GM12878 (cell line): ENCODE results near the gene TIFAB. TPM values are rescaled to one million over a fixed set of nuclear protein-coding genes. Genes with fewer than 3 reads are reported as not detected.

Experiments
- ATAC-seq: fragments of 200-7000 bp; cut with Tn5 transposase; 3 replicates; pipeline ENCODE4 v1.9.1; 2020; ENCODE audit warnings: mild to moderate bottlenecking, moderate library complexity
- BruUV-seq: library from RNA; stranded (reverse); fragments of 400-500 nt; replicated peaks from 2 replicates; lab custom pipeline; 2021; lab: Mats Ljungman, UMichigan
- CTCF ChIA-PET: fragments of 300-600 bp; sonication (Branson Sonifier 250); formaldehyde crosslinking; extraction: SDS; loops from one replicate; lab custom pipeline; 2021; ENCODE audit warnings: inconsistent platforms; lab: Yijun Ruan, JAX
- POLR2A ChIA-PET: fragments of 350-600 bp; formaldehyde crosslinking; extraction: SDS; loops from one replicate; lab custom pipeline; 2021; ENCODE audit warnings: inconsistent platforms; lab: Charles Lee
- RAD21 ChIA-PET: fragments of 300-600 bp; sonication (Branson Sonifier 250); formaldehyde crosslinking; loops from one replicate; lab custom pipeline; 2023; ENCODE audit warnings: antibody characterized with exemption; ENCODE audit not compliant: unreplicated experiment; lab: Charles Lee
- SMC1A ChIA-PET: fragments of 300-600 bp; sonication (Branson Sonifier 250); formaldehyde crosslinking; loops from one replicate; lab custom pipeline; 2023; ENCODE audit not compliant: unreplicated experiment, uncharacterized antibody; lab: Charles Lee
- DNase-seq: peaks from one replicate; pipeline ENCODE4 v3.0.0-alpha.2; 2011; ENCODE audit warnings: low read depth, low spot score
- FAIRE-seq: peaks from 3 replicates; lab custom pipeline; 2011; peaks lifted over from hg19 to GRCh38; lab: Jason Lieb, UNC
- H2AFZ ChIP-seq: 2 replicates; pipeline ENCODE4 v1.6.0; 2011; ENCODE audit warnings: low read depth, low read length, control low read depth; ENCODE audit not compliant: control insufficient read depth
- H3K27ac ChIP-seq: 2 replicates; pipeline ENCODE4 v1.5.1; 2011; ENCODE audit warnings: control low read depth; ENCODE audit not compliant: control insufficient read depth, insufficient read depth
- H3K27me3 ChIP-seq, 2 experiments: replicated peaks in 1 of 2; 2 replicates each; pipeline versions ENCODE4 v1.6.0 to v1.6.1; 2011; ENCODE audit warnings: low read length in 1 of 2; ENCODE audit not compliant: control insufficient read depth in 2 of 2, insufficient read depth in 2 of 2
- H3K36me3 ChIP-seq, 2 experiments: 2 replicates each; pipeline ENCODE4 v1.5.1; 2011; ENCODE audit warnings: low read length in 1 of 2; ENCODE audit not compliant: control insufficient read depth in 2 of 2, insufficient read depth in 2 of 2
- H3K4me1 ChIP-seq: 2 replicates; pipeline ENCODE4 v1.6.1; 2011; ENCODE audit warnings: mild to moderate bottlenecking, low read length, moderate library complexity, mixed read lengths; ENCODE audit not compliant: control insufficient read depth, insufficient read depth
- H3K4me2 ChIP-seq: 2 replicates; pipeline ENCODE4 v1.6.0; 2011; ENCODE audit warnings: control low read depth; ENCODE audit not compliant: control insufficient read depth, insufficient read depth
- H3K4me3 ChIP-seq: fragments of 200-600 bp; sonication (generic); 2 replicates; pipeline ENCODE4 v1.5.1; 2016
- H3K79me2 ChIP-seq: 2 replicates; pipeline ENCODE4 v1.6.0; 2011; ENCODE audit warnings: low read length; ENCODE audit not compliant: control insufficient read depth, insufficient read depth
- H3K9ac ChIP-seq: 2 replicates; pipeline ENCODE4 v1.8.0; 2011; ENCODE audit warnings: low read length, control low read depth, mixed read lengths; ENCODE audit not compliant: control insufficient read depth, insufficient read depth
- H3K9me3 ChIP-seq: replicated peaks from 3 replicates; pipeline ENCODE4 v1.5.1; 2011; ENCODE audit warnings: mild to moderate bottlenecking, low read length; ENCODE audit not compliant: control insufficient read depth, insufficient read depth
- H4K20me1 ChIP-seq: 2 replicates; pipeline ENCODE4 v1.6.0; 2011; ENCODE audit not compliant: control insufficient read depth, insufficient read depth
- CREB1 ChIP-seq: IDR thresholded peaks from 2 replicates; pipeline ENCODE4 v1.6.1; 2012; ENCODE audit warnings: low read depth, mild to moderate bottlenecking, inconsistent platforms
- GATAD2B ChIP-seq: fragments of 450-650 bp; conservative IDR thresholded peaks from 2 replicates; pipeline ENCODE4 v1.6.1; 2017; ENCODE audit warnings: low read depth, mild to moderate bottlenecking, moderate library complexity
- MEF2B ChIP-seq: fragments of 450-650 bp; IDR thresholded peaks from 2 replicates; pipeline ENCODE4 v1.6.1; 2018; ENCODE audit warnings: mild to moderate bottlenecking, moderate library complexity; ENCODE audit not compliant: partially characterized antibody, poor library complexity, severe bottlenecking
- PAX8 ChIP-seq: fragments of 450-650 bp; IDR thresholded peaks from 2 replicates; pipeline ENCODE4 v1.6.1; 2017; ENCODE audit warnings: mild to moderate bottlenecking, moderate library complexity
- WGBS: methylation state at CpG from one replicate; pipeline ENCODE4 v1.1.6; 2016; ENCODE audit warnings: low lambda C conversion rate; ENCODE audit not compliant: insufficient replicate concordance, insufficient coverage; ENCODE audit errors: missing lambda C conversion rate; 5-methylcytosine and 5-hydroxymethylcytosine counted together
- in situ Hi-C: fragments of 300-500 bp; cut with MboI; formaldehyde crosslinking; loops from 9 replicates; pipeline ENCODE4 v1.14.3; 2018; ENCODE audit warnings: mixed read lengths
- intact Hi-C: fragments of 100-400 bp; cut with micrococcal nuclease; formaldehyde crosslinking; loops from one replicate; pipeline ENCODE4 v1.14.2; 2022; ENCODE audit not compliant: unreplicated experiment
- polyA plus RNA-seq, 11 experiments: library from polyadenylated mRNA; depleted of rRNA in 4 of 11; unstranded in 6 of 11; stranded (reverse) in 5 of 11; fragments of >200 nt; fragmentation: Nextera tagmentation in 4 of 11; fragmentation: Illumina TruSeq in 1 of 11; extraction: Ambion mirVana in 4 of 11; extraction: Trizol in 1 of 11; gene quantifications; 1 replicate in 1 of 11; 2 replicates in 10 of 11; pipeline versions ENCODE4 v1.2.1 to v1.2.3, GENCODE V29; 2011 to 2016; ENCODE audit warnings: inconsistent platforms in 2 of 11, missing spikeins in 2 of 11, low read depth in 1 of 11
- total RNA-seq, 4 experiments: library from RNA; depleted of rRNA in 3 of 4; stranded (reverse); fragments of >200 nt in 3 of 4; fragmentation: Illumina TruSeq in 1 of 4; extraction: Trizol in 1 of 4; gene quantifications; 2 replicates each; pipeline versions ENCODE4 v1.2.1 to v1.2.3, GENCODE V29; 2013 to 2021
- TF ChIP-seq, protein P1 (sequence below): fragments of 450-650 bp; IDR thresholded peaks from 2 replicates; pipeline ENCODE4 v1.6.1; 2017; ENCODE audit warnings: antibody characterized with exemption, mild to moderate bottlenecking, moderate library complexity
- TF ChIP-seq, protein P2 (sequence below): fragments of 450-650 bp; formaldehyde crosslinking; IDR thresholded peaks from 2 replicates; pipeline ENCODE4 v1.5.0; 2022; ENCODE audit warnings: mild to moderate bottlenecking, missing genetic modification characterization

The TIFAB gene
- total and polyA plus RNA-seq, 10 of the 15 experiments (the other 5 are each of a cell fraction or from before 2014, with no cell fraction given) = not detected

GRCh38 chr5:135458356-135458755, 6.2 kb upstream of the TIFAB start:
- ChIA-PET CTCF (interaction anchor here (0.9 to 16.3 kb wide), 19 partner anchors 8 to 478 kb away, joined by 3 to 363 read pairs (median 6); partner anchors contain the start of gene DCANP1), RAD21 (interaction anchor here (1.5 to 5.0 kb wide), 2 partner anchors 93 to 95 kb away, joined by 4 to 33 read pairs; no protein-coding TSS in a partner anchor), POLR2A (no interaction called here), SMC1A (interaction anchor here (2.4 to 2.8 kb wide), 2 partner anchors 91 to 94 kb away, joined by 8 to 28 read pairs; no protein-coding TSS in a partner anchor)
- H3K36me3 ChIP-seq = no peaks in the 10 kb centered on the region
- H3K9me3 ChIP-seq = no peaks in the 10 kb centered on the region
- H3K27ac ChIP-seq = no peak overlapping the region
- no peak overlapping the region for H3K9ac ChIP-seq
- BruUV-seq = no TSS peak
- in situ Hi-C loops = no loop called here
- peaks cover 15% of the 10 kb centered on the region for H3K4me1 ChIP-seq
- TF ChIP-seq MEF2B = no peak
- TF ChIP-seq, protein P1, sequence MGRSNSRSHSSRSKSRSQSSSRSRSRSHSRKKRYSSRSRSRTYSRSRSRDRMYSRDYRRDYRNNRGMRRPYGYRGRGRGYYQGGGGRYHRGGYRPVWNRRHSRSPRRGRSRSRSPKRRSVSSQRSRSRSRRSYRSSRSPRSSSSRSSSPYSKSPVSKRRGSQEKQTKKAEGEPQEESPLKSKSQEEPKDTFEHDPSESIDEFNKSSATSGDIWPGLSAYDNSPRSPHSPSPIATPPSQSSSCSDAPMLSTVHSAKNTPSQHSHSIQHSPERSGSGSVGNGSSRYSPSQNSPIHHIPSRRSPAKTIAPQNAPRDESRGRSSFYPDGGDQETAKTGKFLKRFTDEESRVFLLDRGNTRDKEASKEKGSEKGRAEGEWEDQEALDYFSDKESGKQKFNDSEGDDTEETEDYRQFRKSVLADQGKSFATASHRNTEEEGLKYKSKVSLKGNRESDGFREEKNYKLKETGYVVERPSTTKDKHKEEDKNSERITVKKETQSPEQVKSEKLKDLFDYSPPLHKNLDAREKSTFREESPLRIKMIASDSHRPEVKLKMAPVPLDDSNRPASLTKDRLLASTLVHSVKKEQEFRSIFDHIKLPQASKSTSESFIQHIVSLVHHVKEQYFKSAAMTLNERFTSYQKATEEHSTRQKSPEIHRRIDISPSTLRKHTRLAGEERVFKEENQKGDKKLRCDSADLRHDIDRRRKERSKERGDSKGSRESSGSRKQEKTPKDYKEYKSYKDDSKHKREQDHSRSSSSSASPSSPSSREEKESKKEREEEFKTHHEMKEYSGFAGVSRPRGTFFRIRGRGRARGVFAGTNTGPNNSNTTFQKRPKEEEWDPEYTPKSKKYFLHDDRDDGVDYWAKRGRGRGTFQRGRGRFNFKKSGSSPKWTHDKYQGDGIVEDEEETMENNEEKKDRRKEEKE = no peak
- TF ChIP-seq, protein P2, sequence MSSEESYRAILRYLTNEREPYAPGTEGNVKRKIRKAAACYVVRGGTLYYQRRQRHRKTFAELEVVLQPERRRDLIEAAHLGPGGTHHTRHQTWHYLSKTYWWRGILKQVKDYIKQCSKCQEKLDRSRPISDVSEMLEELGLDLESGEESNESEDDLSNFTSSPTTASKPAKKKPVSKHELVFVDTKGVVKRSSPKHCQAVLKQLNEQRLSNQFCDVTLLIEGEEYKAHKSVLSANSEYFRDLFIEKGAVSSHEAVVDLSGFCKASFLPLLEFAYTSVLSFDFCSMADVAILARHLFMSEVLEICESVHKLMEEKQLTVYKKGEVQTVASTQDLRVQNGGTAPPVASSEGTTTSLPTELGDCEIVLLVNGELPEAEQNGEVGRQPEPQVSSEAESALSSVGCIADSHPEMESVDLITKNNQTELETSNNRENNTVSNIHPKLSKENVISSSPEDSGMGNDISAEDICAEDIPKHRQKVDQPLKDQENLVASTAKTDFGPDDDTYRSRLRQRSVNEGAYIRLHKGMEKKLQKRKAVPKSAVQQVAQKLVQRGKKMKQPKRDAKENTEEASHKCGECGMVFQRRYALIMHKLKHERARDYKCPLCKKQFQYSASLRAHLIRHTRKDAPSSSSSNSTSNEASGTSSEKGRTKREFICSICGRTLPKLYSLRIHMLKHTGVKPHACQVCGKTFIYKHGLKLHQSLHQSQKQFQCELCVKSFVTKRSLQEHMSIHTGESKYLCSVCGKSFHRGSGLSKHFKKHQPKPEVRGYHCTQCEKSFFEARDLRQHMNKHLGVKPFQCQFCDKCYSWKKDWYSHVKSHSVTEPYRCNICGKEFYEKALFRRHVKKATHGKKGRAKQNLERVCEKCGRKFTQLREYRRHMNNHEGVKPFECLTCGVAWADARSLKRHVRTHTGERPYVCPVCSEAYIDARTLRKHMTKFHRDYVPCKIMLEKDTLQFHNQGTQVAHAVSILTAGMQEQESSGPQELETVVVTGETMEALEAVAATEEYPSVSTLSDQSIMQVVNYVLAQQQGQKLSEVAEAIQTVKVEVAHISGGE (CRISPR knock-in tag) = no peak
- TF ChIP-seq GATAD2B = no peak
- TF ChIP-seq PAX8 = no peak
- no peak for TF ChIP-seq CREB1
- DNase-seq = no peak
- H3K27me3 ChIP-seq = no peaks in the 10 kb centered on the region; a peak in 2 of 4 replicates
- H3K4me2 ChIP-seq = no peak overlapping the region
- no peak overlapping the region for H2AFZ ChIP-seq
- 51% methylated on average over 4 of the region's 4 CpGs for WGBS
- FAIRE-seq = no peak
- intact Hi-C loops = no loop called here
- ATAC-seq = no peak
- no peaks in the 10 kb centered on the region for H3K79me2 ChIP-seq
- H3K4me3 ChIP-seq = no peak overlapping the region
- no peaks in the 10 kb centered on the region for H4K20me1 ChIP-seq
